ENCODE results near the gene ZMYND8. TPM values are rescaled to one million over a fixed set of nuclear protein-coding genes. Genes with fewer than 3 reads are reported as not detected.

Gene ZMYND8
- total RNA-seq, 1 donor from 2014 or later, result 31.9 TPM

- TF ChIP-seq CTCF (IDR thresholded peaks at IDR 0.05), result no peak
- no peaks in the 10 kb centered on the region for H3K9me3 Mint-ChIP-seq (ENCODE audit: low read depth)
- H3K4me1 Mint-ChIP-seq (ENCODE audit: low read depth), result peaks cover 9% of the 10 kb centered on the region
- H3K36me3 Mint-ChIP-seq (ENCODE audit: low read depth), result peaks cover 2% of the 10 kb centered on the region
- no peak for DNase-seq (ENCODE audit: low spot score)
- H3K27ac Mint-ChIP-seq (ENCODE audit: unreplicated experiment), result no peak overlapping the region
- no peaks in the 10 kb centered on the region for H3K27me3 Mint-ChIP-seq (ENCODE audit: low read depth)
- no peak overlapping the region for H3K4me3 Mint-ChIP-seq (ENCODE audit: unreplicated experiment)
These were observed 152.3 kb downstream of the ZMYND8 start for GRCh38 chr20:47204008-47204849.

GRCh38 chr20:47202733-47203667 lies 153.5 kb downstream of the ZMYND8 start:
- Mint-ChIP-seq H3K27me3 (ENCODE audit: low read depth) (no peaks in the 10 kb centered on the region), H3K27ac (ENCODE audit: unreplicated experiment) (no peak overlapping the region), H3K4me3 (ENCODE audit: unreplicated experiment) (no peak overlapping the region), H3K4me1 (ENCODE audit: low read depth) (peaks cover 15% of the 10 kb centered on the region), H3K36me3 (ENCODE audit: low read depth) (no peaks in the 10 kb centered on the region), H3K9me3 (ENCODE audit: low read depth) (no peaks in the 10 kb centered on the region)
- no peak for TF ChIP-seq CTCF (IDR thresholded peaks at IDR 0.05)
- no peak for DNase-seq (ENCODE audit: low spot score)

- no peak overlapping the region for H3K27ac Mint-ChIP-seq (ENCODE audit: unreplicated experiment)
- peaks cover 20% of the 10 kb centered on the region for H3K4me1 Mint-ChIP-seq (ENCODE audit: low read depth)
- no peaks in the 10 kb centered on the region for H3K9me3 Mint-ChIP-seq (ENCODE audit: low read depth)
- no peaks in the 10 kb centered on the region for H3K36me3 Mint-ChIP-seq (ENCODE audit: low read depth)
- H3K27me3 Mint-ChIP-seq (ENCODE audit: low read depth), result no peaks in the 10 kb centered on the region
- DNase-seq (ENCODE audit: low spot score), result no peak
- H3K4me3 Mint-ChIP-seq (ENCODE audit: unreplicated experiment), result no peak overlapping the region
- TF ChIP-seq CTCF (IDR thresholded peaks at IDR 0.05), result no peak
These were observed 155.3 kb downstream of the ZMYND8 start for GRCh38 chr20:47201074-47201730.

GRCh38 chr20:47198996-47199552 lies 157.4 kb downstream of the ZMYND8 start:
- no peak overlapping the region for H3K27ac Mint-ChIP-seq (ENCODE audit: unreplicated experiment)
- TF ChIP-seq CTCF (IDR thresholded peaks at IDR 0.05), result no peak
- no peaks in the 10 kb centered on the region for H3K9me3 Mint-ChIP-seq (ENCODE audit: low read depth)
- DNase-seq (ENCODE audit: low spot score), result no peak
- peaks cover 15% of the 10 kb centered on the region for H3K4me1 Mint-ChIP-seq (ENCODE audit: low read depth)
- no peaks in the 10 kb centered on the region for H3K36me3 Mint-ChIP-seq (ENCODE audit: low read depth)
- H3K4me3 Mint-ChIP-seq (ENCODE audit: unreplicated experiment), result no peak overlapping the region
- H3K27me3 Mint-ChIP-seq (ENCODE audit: low read depth), result no peaks in the 10 kb centered on the region
